Activated CD8-positive, alpha-beta memory T cell treated with anti-CD3 and anti-CD28 coated beads, Interleukin-2, amount 50 U/mL, for 24 hours (primary cell): ENCODE measurements around the gene WAC.

Source experiments
- DNase-seq: peaks from one replicate; pipeline ENCODE4 v3.0.0-alpha.2; 2020; ENCODE audit errors: extremely low read depth

Gene WAC

GRCh38 chr10:28668363-28669226, 135.7 kb downstream of the WAC start:
- DNase-seq = no peak

GRCh38 chr10:28669227-28670173, 136.6 kb downstream of the WAC start:
- DNase-seq = no peak
